ENCODE results near the gene IGSF23. TPM values are rescaled to one million over a fixed set of nuclear protein-coding genes. Genes with fewer than 3 reads are reported as not detected.
"Not testable (repeated sequence)": the region's sequence is repeated elsewhere in the genome, so short reads cannot be mapped to it uniquely, and the experiment has no call there.

IGSF23 gene
- total RNA-seq, 6 experiments from 2014 or later, result not detected

DNA sequence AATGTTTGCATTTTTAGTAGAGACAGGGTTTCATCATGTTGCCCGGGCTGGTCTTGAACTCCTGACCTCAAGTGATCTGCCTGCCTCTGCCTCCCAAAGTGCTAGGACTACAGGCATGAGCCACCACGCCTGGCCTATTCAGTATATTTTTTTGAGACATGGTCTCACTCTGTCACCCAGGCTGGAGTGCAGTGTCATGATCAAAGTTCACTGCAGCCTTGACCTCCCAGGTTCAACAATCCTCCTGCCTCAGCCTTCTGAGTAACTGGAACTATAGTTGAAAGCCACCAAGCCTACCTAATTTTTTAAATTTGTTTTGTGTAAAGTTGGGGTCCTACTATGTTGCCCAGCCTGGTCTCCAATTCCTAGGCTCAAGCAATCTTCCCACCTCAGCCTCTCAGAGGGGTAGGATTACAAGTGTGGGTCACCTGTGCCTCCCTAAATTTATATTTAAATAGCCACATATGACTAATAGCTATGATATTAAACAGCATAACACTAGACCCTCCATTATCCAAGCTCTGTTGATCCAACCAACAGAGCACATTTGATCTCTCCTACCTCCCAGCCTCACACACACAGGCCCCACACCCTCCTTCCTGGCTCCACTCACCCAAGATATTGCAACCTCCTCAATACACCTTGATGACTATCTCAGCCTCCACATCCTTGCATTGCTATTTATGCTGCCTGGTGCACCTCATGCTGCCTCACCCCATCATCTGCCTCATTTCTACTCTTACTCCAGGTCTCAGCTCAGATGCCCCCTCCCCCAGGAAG, 55.8 kb downstream of the IGSF23 start:
- no peaks in the 10 kb centered on the region for H3K4me1 Mint-ChIP-seq (ENCODE audit: low read depth)
- no peak overlapping the region for H3K27ac Mint-ChIP-seq
- no peak overlapping the region for H3K4me3 Mint-ChIP-seq
- DNase-seq, result no peak
- TF ChIP-seq, protein P1, sequence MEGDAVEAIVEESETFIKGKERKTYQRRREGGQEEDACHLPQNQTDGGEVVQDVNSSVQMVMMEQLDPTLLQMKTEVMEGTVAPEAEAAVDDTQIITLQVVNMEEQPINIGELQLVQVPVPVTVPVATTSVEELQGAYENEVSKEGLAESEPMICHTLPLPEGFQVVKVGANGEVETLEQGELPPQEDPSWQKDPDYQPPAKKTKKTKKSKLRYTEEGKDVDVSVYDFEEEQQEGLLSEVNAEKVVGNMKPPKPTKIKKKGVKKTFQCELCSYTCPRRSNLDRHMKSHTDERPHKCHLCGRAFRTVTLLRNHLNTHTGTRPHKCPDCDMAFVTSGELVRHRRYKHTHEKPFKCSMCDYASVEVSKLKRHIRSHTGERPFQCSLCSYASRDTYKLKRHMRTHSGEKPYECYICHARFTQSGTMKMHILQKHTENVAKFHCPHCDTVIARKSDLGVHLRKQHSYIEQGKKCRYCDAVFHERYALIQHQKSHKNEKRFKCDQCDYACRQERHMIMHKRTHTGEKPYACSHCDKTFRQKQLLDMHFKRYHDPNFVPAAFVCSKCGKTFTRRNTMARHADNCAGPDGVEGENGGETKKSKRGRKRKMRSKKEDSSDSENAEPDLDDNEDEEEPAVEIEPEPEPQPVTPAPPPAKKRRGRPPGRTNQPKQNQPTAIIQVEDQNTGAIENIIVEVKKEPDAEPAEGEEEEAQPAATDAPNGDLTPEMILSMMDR (IDR thresholded peaks at IDR 0.05), result no peak
- no peaks in the 10 kb centered on the region for H3K9me3 Mint-ChIP-seq
- peaks cover 5% of the 10 kb centered on the region; the same call in 1 of the 2 replicates for H3K27me3 Mint-ChIP-seq (ENCODE audit: insufficient read depth)
- no peaks in the 10 kb centered on the region; the same call in 1 of the 2 replicates for H3K36me3 Mint-ChIP-seq (ENCODE audit: low read depth)

DNA sequence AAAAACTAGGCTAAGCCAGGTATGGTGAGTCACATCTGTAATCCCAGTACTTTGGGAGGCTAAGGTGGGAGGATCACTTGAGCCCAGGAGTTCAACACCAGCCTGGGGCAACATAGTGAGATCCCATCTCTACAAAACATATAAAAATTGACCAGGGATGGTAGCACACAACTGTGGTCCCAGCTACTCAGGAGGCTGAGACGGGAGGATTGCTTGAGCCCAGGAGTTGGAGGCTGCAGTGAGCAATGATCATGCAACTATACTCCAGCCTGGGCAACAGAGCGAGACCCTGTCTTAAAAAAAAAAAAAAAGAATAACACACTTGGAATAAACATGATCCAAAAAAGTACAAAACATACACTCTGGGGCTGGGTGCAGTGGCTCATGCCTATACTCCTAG, 56.7 kb downstream of the IGSF23 start:
- H3K9me3 Mint-ChIP-seq; H3K4me3 Mint-ChIP-seq; H3K27me3 Mint-ChIP-seq (ENCODE audit: insufficient read depth); H3K36me3 Mint-ChIP-seq (ENCODE audit: low read depth); H3K27ac Mint-ChIP-seq; DNase-seq; H3K4me1 Mint-ChIP-seq (ENCODE audit: low read depth): not testable (repeated sequence)

DNA sequence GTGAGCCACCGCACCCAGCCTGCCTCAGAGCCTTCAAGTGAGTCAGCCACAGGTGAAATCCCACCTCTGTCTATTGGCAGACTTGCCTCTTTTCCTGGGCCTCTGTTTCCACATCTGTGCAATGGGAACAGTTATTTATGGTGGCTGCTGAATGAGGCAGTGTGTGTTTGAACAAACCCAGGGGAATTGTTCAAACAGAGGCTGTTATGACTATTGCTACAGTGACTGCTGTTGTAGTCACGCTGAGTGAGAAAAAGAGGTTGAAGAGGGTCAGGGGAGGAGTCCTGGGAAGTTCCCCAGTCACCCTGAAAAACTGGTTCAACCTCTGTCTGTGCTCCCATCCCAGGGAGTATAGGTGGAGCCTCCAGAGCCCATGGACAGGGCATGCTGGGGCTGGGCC, 58.0 kb downstream of the IGSF23 start, which contains the start of gene CEACAM19:
Gene CEACAM19 (plus strand): TSS at position 83 of the 400 bp plus-strand sequence. CDS start 450 bp downstream, outside the sequence.
- H3K4me1 Mint-ChIP-seq (ENCODE audit: low read depth), result no peaks in the 10 kb centered on the region
- peaks cover 10% of the 10 kb centered on the region for H3K27me3 Mint-ChIP-seq (ENCODE audit: insufficient read depth)
- no peak for DNase-seq
- TF ChIP-seq, protein P1 (IDR thresholded peaks at IDR 0.05), result no peak
- no peaks in the 10 kb centered on the region for H3K9me3 Mint-ChIP-seq
- H3K27ac Mint-ChIP-seq, result no peak within 1 kb of the TSS
- no peaks in the 10 kb centered on the region; the same call in 1 of the 2 replicates for H3K36me3 Mint-ChIP-seq (ENCODE audit: low read depth)
- no peak within 1 kb of the TSS for H3K4me3 Mint-ChIP-seq

DNA sequence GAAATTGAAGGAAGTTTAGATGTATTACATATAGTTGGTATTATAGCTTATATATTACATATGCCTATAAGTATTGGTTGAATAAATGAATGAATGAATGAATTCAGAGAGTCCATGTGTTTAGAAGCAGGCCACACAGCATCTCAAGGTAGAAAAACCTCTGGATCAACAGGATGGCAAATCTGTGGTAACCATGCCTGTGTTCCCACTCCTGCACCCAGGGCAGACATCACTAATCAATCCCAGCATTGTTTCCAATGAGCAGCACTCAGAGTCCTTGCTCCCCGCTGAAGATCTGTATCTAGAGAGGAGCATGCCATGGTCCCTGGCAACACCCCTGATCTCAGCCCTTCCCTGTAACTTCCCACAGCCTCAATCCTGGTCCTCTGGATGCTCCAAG, 58.9 kb downstream of the IGSF23 start:
- TF ChIP-seq, protein P1 (IDR thresholded peaks at IDR 0.05), result no peak

DNA sequence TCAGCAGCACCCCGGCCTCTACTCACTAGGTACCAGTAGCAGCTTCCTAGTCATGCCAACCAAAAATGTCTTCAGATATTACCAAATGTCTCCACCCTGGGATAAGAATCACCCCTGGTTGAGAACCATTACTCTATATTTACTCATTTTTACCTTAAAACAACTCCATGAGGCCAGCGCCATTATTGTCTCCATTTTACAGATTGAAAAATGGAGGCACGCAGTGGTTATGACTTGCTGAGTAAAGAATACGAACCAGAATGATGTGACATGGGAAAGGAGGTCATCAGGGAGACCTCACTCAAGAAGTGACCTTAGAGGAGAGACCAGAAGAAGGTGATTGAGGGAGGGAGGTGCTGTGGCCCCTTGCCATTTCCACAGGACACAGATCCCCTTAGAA, 60.1 kb downstream of the IGSF23 start:
- no peak overlapping the region for H3K4me3 Mint-ChIP-seq
- H3K27me3 Mint-ChIP-seq (ENCODE audit: insufficient read depth), result peaks cover 10% of the 10 kb centered on the region
- H3K4me1 Mint-ChIP-seq (ENCODE audit: low read depth), result peaks cover 10% of the 10 kb centered on the region
- H3K9me3 Mint-ChIP-seq, result no peaks in the 10 kb centered on the region
- no peak overlapping the region for H3K27ac Mint-ChIP-seq
- no peaks in the 10 kb centered on the region; the same call in 1 of the 2 replicates for H3K36me3 Mint-ChIP-seq (ENCODE audit: low read depth)
- DNase-seq, result no peak
- TF ChIP-seq, protein P1 (IDR thresholded peaks at IDR 0.05), result no peak

More for the DNA sequence above, 58.9 kb downstream of the IGSF23 start:
- Mint-ChIP-seq H3K27ac (no peak overlapping the region), H3K36me3 (ENCODE audit: low read depth) (no peaks in the 10 kb centered on the region; the same call in 1 of the 2 replicates), H3K9me3 (no peaks in the 10 kb centered on the region), H3K4me3 (no peak overlapping the region), H3K4me1 (ENCODE audit: low read depth) (peaks cover 4% of the 10 kb centered on the region), H3K27me3 (ENCODE audit: insufficient read depth) (peaks cover 10% of the 10 kb centered on the region)
- DNase-seq, result no peak

DNA sequence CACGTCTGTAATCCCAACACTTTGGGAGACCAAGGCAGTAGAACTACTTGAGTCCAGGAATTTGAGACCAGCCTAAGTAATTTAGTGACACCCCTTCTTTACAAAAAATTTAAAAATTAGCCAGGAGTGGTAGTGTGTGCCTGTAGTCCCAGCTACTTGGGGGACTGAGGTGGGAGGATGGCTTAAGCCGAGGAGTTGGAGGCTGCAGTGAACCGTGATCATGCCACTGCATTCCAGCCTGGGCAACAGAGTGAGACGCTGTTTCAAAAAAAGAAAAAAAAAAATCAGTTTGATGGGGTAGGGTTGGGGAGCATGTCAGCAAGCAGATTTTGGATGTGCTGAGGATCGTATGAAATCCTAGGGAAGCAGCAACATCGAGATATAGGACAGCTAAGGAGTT, 62.2 kb downstream of the IGSF23 start:
- Mint-ChIP-seq H3K9me3 (no peaks in the 10 kb centered on the region), H3K27me3 (ENCODE audit: insufficient read depth) (peaks cover 10% of the 10 kb centered on the region), H3K36me3 (ENCODE audit: low read depth) (no peaks in the 10 kb centered on the region; the same call in 1 of the 2 replicates), H3K27ac (no peak overlapping the region), H3K4me3 (no peak overlapping the region), H3K4me1 (ENCODE audit: low read depth) (peaks cover 10% of the 10 kb centered on the region)
- DNase-seq, result no peak
- TF ChIP-seq, protein P1 (IDR thresholded peaks at IDR 0.05), result no peak
